Measurements from ENCODE around the gene DENND4B.

The DENND4B gene

GRCh38 chr1:153945131-153945794 lies 1.3 kb downstream of the DENND4B start:
- DNase-seq = no peak

- DNase-seq = no peak
These were observed 1.7 kb downstream of the DENND4B start for GRCh38 chr1:153944827-153945117.

- DNase-seq = no peak
These were observed 2.3 kb downstream of the DENND4B start for GRCh38 chr1:153944005-153944826.

GRCh38 chr1:153942766-153943549 lies 3.6 kb downstream of the DENND4B start:
- no peak for DNase-seq

GRCh38 chr1:153941826-153942725 lies 4.4 kb downstream of the DENND4B start:
- no peak for DNase-seq

- no peak for DNase-seq
These were observed 5.8 kb downstream of the DENND4B start for GRCh38 chr1:153940756-153941155.

GRCh38 chr1:153939476-153939875 lies 7.0 kb downstream of the DENND4B start:
- no peak for DNase-seq

GRCh38 chr1:153938996-153939395 lies 7.5 kb downstream of the DENND4B start:
- no peak for DNase-seq

GRCh38 chr1:153937331-153937730 lies 9.2 kb downstream of the DENND4B start:
- no peak for DNase-seq

GRCh38 chr1:153936011-153936802 lies 10.3 kb downstream of the DENND4B start:
- no peak for DNase-seq

- DNase-seq = no peak
These were observed 11.8 kb downstream of the DENND4B start for GRCh38 chr1:153934746-153935145.

- DNase-seq = no peak
These were observed 12.6 kb downstream of the DENND4B start for GRCh38 chr1:153933955-153934354.

- DNase-seq = no peak
These were observed 13.1 kb downstream of the DENND4B start for GRCh38 chr1:153933430-153933829.

- no peak for DNase-seq
These were observed 14.1 kb downstream of the DENND4B start for GRCh38 chr1:153932156-153933131.

- no peak for DNase-seq
These were observed 16.3 kb downstream of the DENND4B start for GRCh38 chr1:153929981-153930948.

GRCh38 chr1:153929426-153929825 lies 17.1 kb downstream of the DENND4B start:
- DNase-seq = no peak

GRCh38 chr1:153928791-153929341 lies 17.7 kb downstream of the DENND4B start:
- no peak for DNase-seq

- no peak for DNase-seq
These were observed 18.3 kb downstream of the DENND4B start for GRCh38 chr1:153928245-153928644.

- no peak for DNase-seq
These were observed 20.1 kb downstream of the DENND4B start for GRCh38 chr1:153926405-153926804.
